ENCODE data around the gene ROPN1. TPM values are rescaled to one million over a fixed set of nuclear protein-coding genes. Genes with fewer than 3 reads are reported as not detected.

Gene ROPN1
- total and polyA plus RNA-seq, 10 of the 15 experiments (the other 5 are each of a cell fraction or from before 2014, with no cell fraction given) = not detected

GRCh38 chr3:124014366-124014942 lies 22.5 kb upstream of the ROPN1 start:
- POLR2A ChIA-PET = no interaction called here
- H3K4me1 ChIP-seq (ENCODE audit: control insufficient read depth, insufficient read depth, low read length) = no peaks in the 10 kb centered on the region
- no peak overlapping the region for H2AFZ ChIP-seq (ENCODE audit: control insufficient read depth, low read depth, low read length)
- no peak overlapping the region for H3K4me2 ChIP-seq (ENCODE audit: control insufficient read depth, insufficient read depth)
- no peaks in the 10 kb centered on the region for H3K9me3 ChIP-seq (replicated peaks; ENCODE audit: control insufficient read depth, insufficient read depth, low read length)
- no peak for DNase-seq (ENCODE audit: low read depth, low spot score)
- in situ Hi-C loops (cut with MboI) (loop anchor here (10.0 kb wide), 1 partner anchor 450 kb away; no protein-coding TSS in a partner anchor), intact Hi-C loops (cut with micrococcal nuclease; ENCODE audit: unreplicated experiment) (loop anchor here (10.0 kb wide), 1 partner anchor 230 kb away; no protein-coding TSS in a partner anchor)
- no peaks in the 10 kb centered on the region for H3K27me3 ChIP-seq (replicated peaks in 1 of 2; ENCODE audit: control insufficient read depth in 2 of 2, insufficient read depth in 2 of 2, low read length in 1 of 2)
- WGBS (ENCODE audit: insufficient coverage, insufficient replicate concordance, low lambda C conversion rate, missing lambda C conversion rate) = 12% methylated on average over 3 of the region's 3 CpGs
- H3K4me3 ChIP-seq = no peak overlapping the region
- no peaks in the 10 kb centered on the region for H4K20me1 ChIP-seq (ENCODE audit: control insufficient read depth, insufficient read depth)
- no peak overlapping the region for H3K27ac ChIP-seq (ENCODE audit: control insufficient read depth, insufficient read depth)
- CTCF ChIA-PET = interaction anchor here (0.5 to 3.8 kb wide), 5 partner anchors 65 to 536 kb away, joined by 3 to 21 read pairs (median 4); no protein-coding TSS in a partner anchor
- no peaks in the 10 kb centered on the region for H3K79me2 ChIP-seq (ENCODE audit: control insufficient read depth, insufficient read depth, low read length)
- H3K36me3 ChIP-seq (ENCODE audit: control insufficient read depth in 2 of 2, insufficient read depth in 2 of 2, low read length in 1 of 2) = no peaks in the 10 kb centered on the region
- RAD21 ChIA-PET (ENCODE audit: unreplicated experiment) = interaction anchor here (1.2 kb wide), 1 partner anchor 233 kb away, joined by 3 read pairs; no protein-coding TSS in a partner anchor
- SMC1A ChIA-PET (ENCODE audit: uncharacterized antibody, unreplicated experiment) = interaction anchor here (1.2 to 3.0 kb wide), 3 partner anchors 233 to 267 kb away, joined by 4 to 12 read pairs (median 12); no protein-coding TSS in a partner anchor
- BruUV-seq (replicated peaks) = no TSS peak
- FAIRE-seq = no peak
- no peak for ATAC-seq
- no peak overlapping the region for H3K9ac ChIP-seq (ENCODE audit: control insufficient read depth, insufficient read depth, low read length)
- no peak for TF ChIP-seq CBX3 (IDR thresholded peaks at IDR 0.05; ENCODE audit: borderline replicate concordance, low read depth)
- no peak for TF ChIP-seq CEBPB (IDR thresholded peaks at IDR 0.05; ENCODE audit: borderline replicate concordance in 1 of 2, low read depth in 2 of 2, low read length in 2 of 2)
- no peak for TF ChIP-seq IRF3 (IDR thresholded peaks at IDR 0.05)
- TF ChIP-seq, protein P1, sequence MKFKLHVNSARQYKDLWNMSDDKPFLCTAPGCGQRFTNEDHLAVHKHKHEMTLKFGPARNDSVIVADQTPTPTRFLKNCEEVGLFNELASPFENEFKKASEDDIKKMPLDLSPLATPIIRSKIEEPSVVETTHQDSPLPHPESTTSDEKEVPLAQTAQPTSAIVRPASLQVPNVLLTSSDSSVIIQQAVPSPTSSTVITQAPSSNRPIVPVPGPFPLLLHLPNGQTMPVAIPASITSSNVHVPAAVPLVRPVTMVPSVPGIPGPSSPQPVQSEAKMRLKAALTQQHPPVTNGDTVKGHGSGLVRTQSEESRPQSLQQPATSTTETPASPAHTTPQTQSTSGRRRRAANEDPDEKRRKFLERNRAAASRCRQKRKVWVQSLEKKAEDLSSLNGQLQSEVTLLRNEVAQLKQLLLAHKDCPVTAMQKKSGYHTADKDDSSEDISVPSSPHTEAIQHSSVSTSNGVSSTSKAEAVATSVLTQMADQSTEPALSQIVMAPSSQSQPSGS (IDR thresholded peaks at IDR 0.05; ENCODE audit: low read length) = no peak
- no peak for TF ChIP-seq IKZF1 (conservative IDR thresholded peaks at IDR 0.05)
- no peak for TF ChIP-seq ETV6 (conservative IDR thresholded peaks at IDR 0.05 in 1 of 2, IDR thresholded peaks at IDR 0.05 in 1 of 2; ENCODE audit: borderline replicate concordance in 1 of 2, low read depth in 1 of 2)
- no peak for TF ChIP-seq ZNF687 (IDR thresholded peaks at IDR 0.05)
- no peak for TF ChIP-seq FOXM1 (IDR thresholded peaks at IDR 0.05; ENCODE audit: low read depth, low read length)
- no peak for TF ChIP-seq ATF7 (IDR thresholded peaks at IDR 0.05; ENCODE audit: low read depth)
- TF ChIP-seq ZBTB11 (CRISPR knock-in tag; IDR thresholded peaks at IDR 0.05) = no peak
- no peak for TF ChIP-seq JUNB (IDR thresholded peaks at IDR 0.05)
- no peak for TF ChIP-seq SUPT20H (IDR thresholded peaks at IDR 0.05; ENCODE audit: borderline replicate concordance, control insufficient read depth, low read depth, low read length)
- TF ChIP-seq POLR2AphosphoS5 (IDR thresholded peaks at IDR 0.05; ENCODE audit: low read length) = no peak
